ENCODE data around the gene CYP24A1. TPM values are rescaled to one million over a fixed set of nuclear protein-coding genes. Genes with fewer than 3 reads are reported as not detected.
A peak's percentile ranks its signal among the peaks of the same experiment; 100 is the strongest.
"Not testable (repeated sequence)": the region's sequence is repeated elsewhere in the genome, so short reads cannot be mapped to it uniquely, and the experiment has no call there.

CYP24A1 gene
- total RNA-seq, 3 donors from 2014 or later = not detected

DNA sequence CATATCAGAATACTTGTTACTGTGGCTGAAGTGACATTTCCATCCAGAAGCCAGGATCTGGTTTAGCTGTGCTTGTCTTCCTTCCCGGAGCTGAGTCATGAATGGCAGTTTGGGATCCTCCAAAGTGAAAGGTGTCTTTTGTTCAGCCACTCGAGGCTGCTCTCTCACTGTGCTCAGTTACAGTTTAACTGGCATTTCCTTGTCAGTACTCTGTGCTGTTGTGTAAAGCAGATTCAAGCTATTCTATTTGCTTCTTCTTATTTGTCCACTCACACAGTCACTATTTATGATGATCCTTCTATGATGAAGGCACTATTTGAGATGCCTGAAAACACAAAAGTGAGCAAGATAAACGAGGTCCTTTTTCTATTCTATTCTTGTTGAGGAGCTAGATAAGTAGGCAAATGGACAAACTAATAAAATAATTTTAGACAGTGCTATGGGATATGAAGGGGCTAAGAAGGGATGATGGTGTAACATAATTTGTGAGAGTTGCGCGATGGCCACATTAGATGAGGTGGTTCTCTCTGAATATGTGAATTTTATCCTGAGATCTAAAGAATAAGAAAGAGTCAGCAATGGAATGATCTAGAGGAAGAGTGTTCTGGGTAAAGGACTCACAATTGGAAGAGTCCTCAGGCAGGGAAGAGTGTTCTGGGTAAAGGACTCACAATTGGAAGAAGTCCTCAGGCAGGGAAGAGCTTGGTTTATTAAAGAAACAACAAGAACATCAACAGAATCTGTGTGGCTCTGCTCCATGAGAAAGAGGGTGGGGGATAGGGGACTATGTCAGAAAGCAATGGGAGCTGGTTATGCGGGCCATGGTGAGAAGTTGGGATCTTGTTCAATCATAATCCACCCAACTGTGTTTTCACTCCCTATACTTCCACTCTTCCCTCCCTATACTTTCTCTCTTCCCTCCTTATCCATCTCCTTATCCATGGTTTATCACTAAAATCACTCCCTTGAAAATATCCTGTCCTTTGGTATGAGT lies 40.1 kb downstream of the CYP24A1 start:
- intact Hi-C loops (cut with DNase I, micrococcal nuclease) = no loop called here
- TF ChIP-seq, protein P1, sequence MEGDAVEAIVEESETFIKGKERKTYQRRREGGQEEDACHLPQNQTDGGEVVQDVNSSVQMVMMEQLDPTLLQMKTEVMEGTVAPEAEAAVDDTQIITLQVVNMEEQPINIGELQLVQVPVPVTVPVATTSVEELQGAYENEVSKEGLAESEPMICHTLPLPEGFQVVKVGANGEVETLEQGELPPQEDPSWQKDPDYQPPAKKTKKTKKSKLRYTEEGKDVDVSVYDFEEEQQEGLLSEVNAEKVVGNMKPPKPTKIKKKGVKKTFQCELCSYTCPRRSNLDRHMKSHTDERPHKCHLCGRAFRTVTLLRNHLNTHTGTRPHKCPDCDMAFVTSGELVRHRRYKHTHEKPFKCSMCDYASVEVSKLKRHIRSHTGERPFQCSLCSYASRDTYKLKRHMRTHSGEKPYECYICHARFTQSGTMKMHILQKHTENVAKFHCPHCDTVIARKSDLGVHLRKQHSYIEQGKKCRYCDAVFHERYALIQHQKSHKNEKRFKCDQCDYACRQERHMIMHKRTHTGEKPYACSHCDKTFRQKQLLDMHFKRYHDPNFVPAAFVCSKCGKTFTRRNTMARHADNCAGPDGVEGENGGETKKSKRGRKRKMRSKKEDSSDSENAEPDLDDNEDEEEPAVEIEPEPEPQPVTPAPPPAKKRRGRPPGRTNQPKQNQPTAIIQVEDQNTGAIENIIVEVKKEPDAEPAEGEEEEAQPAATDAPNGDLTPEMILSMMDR (IDR thresholded peaks at IDR 0.05) = no peak
- no peak overlapping the region for H3K4me3 ChIP-seq
- no peaks in the 10 kb centered on the region for H3K36me3 ChIP-seq (ENCODE audit: low read depth)
- peak in 1 of 3 donors; percentile 56 for DNase-seq
- no peaks in the 10 kb centered on the region for H3K4me1 ChIP-seq (ENCODE audit: low read depth)
- ATAC-seq = peak; percentile 96
- H3K9me3 ChIP-seq = no peaks in the 10 kb centered on the region

DNA sequence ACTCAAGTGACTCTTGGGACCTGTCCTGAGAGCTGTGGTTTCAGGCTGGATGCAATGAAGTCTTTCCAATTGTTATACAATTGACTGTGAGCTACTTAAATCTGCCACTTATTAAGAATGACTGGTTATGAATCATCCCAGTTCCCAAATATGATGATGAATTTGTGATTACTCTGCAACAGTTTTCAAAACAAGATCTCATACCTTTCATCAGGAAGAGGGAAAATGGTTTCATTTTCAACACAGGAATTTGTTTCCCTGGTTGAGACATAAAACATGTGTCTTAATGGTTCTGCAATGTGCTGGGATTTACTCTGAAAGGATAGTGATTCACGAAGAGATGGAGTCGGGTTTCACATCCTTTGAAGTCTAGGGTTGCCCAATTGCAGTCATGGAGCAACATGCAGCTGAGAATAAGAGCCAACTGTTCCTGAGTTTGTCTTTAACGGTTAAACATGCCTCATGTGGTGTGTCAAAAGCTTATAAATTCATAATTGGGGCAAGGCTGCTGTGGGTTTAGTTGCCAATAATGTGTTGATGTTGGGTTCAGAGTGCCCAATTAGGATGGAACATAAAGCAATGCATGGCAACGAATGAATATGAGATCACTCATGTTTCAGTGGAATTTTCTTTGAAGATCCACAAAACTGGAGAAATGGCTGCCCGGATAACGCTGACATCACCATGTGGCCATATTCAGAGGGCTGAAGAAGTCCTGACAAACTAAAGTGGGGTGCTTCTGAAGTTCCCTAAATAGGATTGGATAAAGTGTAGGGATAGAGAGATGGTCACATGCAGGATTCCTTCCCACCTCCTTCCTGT lies 41.0 kb downstream of the CYP24A1 start:
- DNase-seq (no peak), ATAC-seq (peak; percentile 70)
- Histone ChIP-seq H3K4me3 (no peak overlapping the region), H3K4me1 (ENCODE audit: low read depth) (no peaks in the 10 kb centered on the region), H3K9me3 (no peaks in the 10 kb centered on the region), H3K36me3 (ENCODE audit: low read depth) (no peaks in the 10 kb centered on the region)
- TF ChIP-seq, protein P1 (IDR thresholded peaks at IDR 0.05) = no peak
- intact Hi-C loops (cut with DNase I, micrococcal nuclease) = no loop called here

DNA sequence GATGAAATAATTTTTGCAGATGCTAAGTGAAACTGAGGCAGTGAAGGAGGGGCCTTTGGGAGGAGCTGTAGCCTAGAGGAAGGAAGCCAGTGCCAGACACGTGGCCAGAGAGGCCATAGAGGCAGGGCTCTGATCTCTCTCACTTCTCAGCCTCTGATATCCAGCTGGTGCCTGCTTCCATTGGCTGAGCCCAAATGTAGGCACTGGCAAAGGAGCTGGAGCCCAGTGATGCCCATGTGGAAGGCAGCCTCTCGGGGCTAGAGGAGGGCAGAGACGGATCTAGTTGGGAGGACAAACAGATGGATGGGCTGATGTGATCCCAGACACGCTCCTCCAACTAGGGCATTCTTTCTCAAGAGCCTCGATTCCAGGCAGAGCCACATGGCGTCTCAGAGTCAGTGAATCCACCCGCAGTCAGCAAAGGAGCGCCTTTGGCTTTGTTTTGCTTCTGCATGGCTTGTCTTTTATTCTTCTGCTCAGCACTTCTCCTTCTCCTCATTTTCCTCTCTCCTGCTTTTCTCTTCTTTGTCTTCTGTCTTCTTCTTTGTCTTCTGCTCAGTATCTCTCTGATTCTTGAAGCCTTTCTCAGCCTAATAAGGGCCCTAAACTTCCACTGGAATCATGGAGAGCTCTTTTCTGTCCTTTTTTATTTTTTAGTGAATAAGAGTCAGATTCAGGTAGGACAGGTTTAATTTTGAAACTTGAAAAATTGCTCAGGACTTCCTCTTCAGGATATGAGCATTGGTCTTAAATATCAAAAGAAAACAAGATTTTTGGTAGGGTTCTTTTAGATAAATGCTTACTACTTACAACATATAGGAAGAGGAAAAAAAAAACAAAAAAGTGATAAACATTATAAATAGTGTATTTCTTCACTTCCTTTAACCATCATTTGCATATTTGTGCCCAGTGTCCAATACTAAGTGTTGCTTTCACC lies 41.8 kb downstream of the CYP24A1 start:
- intact Hi-C loops (cut with DNase I, micrococcal nuclease) = no loop called here
- Histone ChIP-seq H3K9me3 (no peaks in the 10 kb centered on the region), H3K36me3 (ENCODE audit: low read depth) (no peaks in the 10 kb centered on the region), H3K4me1 (ENCODE audit: low read depth) (no peaks in the 10 kb centered on the region), H3K4me3 (no peak overlapping the region)
- ATAC-seq = no peak
- TF ChIP-seq, protein P1 (IDR thresholded peaks at IDR 0.05) = no peak
- DNase-seq = no peak

DNA sequence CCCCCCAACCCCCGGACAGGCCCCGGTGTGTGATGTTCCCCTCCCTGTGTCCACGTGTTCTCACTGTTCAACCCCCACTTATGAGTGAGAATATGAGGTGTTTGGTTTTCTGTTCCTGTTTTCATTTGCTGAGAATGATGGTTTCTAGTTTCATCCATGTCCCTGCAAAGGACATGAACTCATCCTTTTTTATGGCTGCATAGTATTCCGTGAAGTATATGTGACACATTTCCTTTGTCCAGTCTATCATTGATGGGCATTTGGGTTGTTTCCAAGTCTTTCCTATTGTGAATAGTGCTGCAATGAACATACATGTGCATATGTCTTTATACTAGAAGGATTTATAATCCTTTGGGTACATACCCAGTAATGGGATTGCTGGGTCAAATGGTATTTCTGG lies 42.7 kb downstream of the CYP24A1 start:
- H3K36me3 ChIP-seq (ENCODE audit: low read depth); ATAC-seq; H3K9me3 ChIP-seq; H3K4me1 ChIP-seq (ENCODE audit: low read depth); DNase-seq; H3K4me3 ChIP-seq; intact Hi-C loops (cut with DNase I, micrococcal nuclease): not testable (repeated sequence)

DNA sequence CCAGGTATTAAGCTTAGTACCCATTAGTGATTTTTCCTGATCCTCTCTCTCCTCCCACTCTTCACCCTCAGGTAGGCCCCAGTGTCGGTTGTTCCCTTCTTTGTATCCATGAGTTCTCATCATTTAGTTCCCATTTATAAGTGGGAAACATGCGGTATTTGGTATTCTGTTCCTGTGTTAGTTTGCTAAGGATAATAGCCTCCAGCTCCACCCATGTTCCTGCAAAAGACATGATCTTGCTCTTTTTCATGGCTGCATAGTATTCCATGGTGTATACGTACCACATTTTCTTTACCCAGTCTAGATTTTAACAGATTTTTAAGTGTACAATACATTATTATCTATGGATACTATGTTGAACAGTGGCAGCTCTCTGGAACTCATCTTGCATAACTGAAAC lies 44.4 kb downstream of the CYP24A1 start:
- ATAC-seq = no peak
- intact Hi-C loops (cut with DNase I, micrococcal nuclease) = no loop called here
- no peaks in the 10 kb centered on the region for H3K9me3 ChIP-seq
- no peaks in the 10 kb centered on the region for H3K36me3 ChIP-seq (ENCODE audit: low read depth)
- TF ChIP-seq, protein P1 (IDR thresholded peaks at IDR 0.05) = no peak
- DNase-seq = no peak
- H3K4me3 ChIP-seq = no peak overlapping the region
- H3K4me1 ChIP-seq (ENCODE audit: low read depth) = no peaks in the 10 kb centered on the region
